Inferior parietal cortex (tissue), 1 donor: Measurements from ENCODE around the gene CHRM1.

Source experiments
- DNase-seq: peaks from one replicate; pipeline ENCODE4 v3.0.0-alpha.2; 2016; ENCODE audit errors: extremely low spot score

CHRM1 gene

DNA sequence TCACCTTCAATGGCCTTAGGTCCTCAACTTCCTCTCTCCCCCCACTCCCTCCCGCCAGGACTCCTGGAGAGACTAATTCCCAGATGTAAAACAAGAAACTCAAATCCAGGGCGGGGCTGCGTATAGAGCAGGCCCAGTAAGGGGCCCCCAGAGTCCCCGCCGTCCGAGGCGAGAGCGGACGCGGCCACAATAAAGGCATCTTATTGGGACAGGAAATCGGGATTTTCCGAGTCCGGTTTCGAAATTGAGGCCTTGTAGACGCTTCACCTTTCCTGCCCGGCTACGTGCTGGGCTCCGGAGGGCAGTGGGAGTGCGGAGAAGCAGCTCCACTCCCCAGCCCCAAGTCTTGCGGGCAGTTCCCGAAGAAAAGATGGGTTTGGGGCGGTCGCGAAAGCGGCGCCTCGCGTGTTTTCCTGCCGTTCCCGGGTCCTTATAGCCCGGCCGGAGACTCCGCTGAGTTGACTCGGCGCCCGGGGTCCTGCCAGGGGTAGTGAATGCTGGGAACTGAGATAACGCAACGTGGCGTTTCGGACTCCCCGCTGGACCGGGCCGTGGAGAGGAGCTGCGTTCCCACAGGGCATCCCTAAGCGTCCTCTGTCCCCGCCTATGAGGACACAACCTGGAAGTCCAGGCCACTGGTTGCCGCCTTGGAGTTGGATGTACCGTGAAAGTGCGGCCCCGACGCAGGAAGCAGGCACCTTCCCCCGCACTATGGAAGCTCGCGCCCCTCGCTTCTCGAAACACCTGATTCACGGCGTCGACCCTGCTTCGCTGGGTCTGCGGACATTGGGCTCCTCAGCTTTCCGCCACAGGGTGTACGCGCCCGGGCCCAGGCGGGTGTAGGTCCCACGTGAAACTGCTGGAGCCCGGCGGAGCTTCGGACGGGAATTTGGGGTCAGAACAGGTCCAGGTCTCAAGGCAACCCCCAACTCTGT, 4.8 kb upstream of the CHRM1 start:
- no peak for DNase-seq

- no peak for DNase-seq
Observed at GRCh38 chr11:62925308-62925707, 4.1 kb upstream of the CHRM1 start.

GRCh38 chr11:62923601-62924411, 2.6 kb upstream of the CHRM1 start:
- peak; percentile 66 for DNase-seq

DNA sequence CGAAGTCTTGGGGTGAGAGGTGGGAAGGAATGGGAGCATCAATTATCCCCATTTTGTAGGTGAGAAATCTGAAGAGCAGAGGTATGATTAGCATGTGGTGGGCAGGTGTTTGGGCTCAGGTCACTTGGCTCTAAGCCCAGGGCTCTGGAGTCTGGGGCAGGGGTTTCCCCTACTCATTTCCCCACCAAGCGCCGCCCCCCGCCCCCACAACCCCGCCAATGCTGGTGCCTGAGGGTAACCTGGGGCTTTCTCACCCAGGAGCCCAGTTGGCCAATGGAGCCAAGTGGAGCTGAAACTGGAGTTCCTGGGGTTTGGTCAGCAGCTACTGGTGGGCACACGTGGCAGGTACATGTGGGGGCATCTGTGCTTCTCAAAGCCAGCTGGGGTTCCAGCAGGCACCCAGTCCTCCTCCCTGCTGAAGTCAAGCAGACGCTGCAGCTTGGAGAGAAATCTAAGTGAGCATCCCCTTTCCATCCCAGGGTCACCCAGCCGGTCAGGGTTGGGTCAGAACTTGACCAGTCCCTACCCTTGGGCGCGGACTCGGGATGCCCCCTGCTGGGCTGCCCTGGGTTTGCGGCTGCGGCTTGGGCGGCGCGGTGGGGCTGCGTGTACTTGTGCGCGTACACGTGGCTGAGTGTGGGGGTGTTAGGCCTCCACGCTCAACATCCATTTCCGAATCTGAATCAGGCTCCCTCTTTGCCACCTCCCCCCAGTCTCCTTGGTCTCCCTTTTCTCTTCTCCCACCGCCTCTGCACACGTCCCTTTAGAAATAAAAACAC, 1.7 kb upstream of the CHRM1 start:
- DNase-seq, result no peak

- no peak for DNase-seq
Observed at GRCh38 chr11:62922189-62922589, 1.0 kb upstream of the CHRM1 start.

DNA sequence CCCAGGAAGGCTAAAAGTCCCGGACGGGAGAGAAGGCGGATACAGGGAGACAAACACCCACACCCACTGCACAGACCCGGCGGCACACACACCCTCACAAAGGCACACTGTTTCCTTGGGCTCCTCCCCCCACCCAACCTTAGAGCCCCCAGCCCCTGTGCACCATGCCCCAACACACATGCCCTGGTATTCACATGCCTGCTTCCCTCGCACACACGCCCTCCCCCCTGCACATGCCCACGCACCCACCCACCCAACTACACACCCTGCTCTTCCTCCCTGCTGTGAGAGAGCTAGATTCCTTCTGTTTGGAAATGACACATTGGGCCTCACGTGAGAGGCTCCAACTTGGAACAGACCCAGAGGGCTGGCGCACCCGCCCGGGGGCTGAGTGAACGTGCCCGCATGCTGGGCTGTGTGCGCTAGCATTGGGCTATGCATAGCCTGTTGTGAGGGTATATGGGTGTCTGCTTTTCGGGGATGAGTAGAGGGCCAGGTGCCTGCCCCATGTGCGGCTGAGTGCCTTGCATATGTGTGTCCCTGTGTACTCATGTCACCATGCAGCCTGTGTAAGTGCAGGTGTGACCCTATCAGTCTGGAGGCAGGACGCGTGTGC, 518 bp upstream of the CHRM1 start:
- no peak for DNase-seq

- no peak for DNase-seq
Observed at GRCh38 chr11:62919898-62920640, 1.1 kb downstream of the CHRM1 start.

- DNase-seq, result no peak
Observed at GRCh38 chr11:62919476-62919875, 1.7 kb downstream of the CHRM1 start.

GRCh38 chr11:62918531-62918930, 2.6 kb downstream of the CHRM1 start:
- DNase-seq, result no peak

GRCh38 chr11:62917906-62918502, 3.2 kb downstream of the CHRM1 start:
- DNase-seq, result no peak

GRCh38 chr11:62914416-62914815, 6.7 kb downstream of the CHRM1 start:
- no peak for DNase-seq

DNA sequence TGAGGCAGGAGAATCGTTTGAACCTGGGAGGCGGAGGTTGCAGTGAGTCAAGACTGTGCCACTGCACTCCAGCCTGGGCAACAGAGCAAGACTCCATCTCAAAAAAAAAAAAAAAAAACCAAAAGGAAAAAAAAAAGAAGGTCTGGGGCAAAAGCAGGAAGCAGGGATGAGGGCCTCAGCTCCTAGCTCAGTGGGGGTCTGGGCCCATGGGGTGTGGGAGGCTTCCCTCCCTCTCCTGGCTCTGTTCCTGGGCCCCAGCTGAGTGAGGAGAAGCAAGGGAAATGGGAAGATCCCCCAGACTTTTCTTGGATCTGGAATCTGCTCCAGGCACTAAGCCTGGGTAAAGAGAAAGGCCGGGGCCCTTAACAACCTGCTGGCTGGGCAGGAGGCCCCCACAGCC, 8.9 kb downstream of the CHRM1 start:
- no peak for DNase-seq

DNA sequence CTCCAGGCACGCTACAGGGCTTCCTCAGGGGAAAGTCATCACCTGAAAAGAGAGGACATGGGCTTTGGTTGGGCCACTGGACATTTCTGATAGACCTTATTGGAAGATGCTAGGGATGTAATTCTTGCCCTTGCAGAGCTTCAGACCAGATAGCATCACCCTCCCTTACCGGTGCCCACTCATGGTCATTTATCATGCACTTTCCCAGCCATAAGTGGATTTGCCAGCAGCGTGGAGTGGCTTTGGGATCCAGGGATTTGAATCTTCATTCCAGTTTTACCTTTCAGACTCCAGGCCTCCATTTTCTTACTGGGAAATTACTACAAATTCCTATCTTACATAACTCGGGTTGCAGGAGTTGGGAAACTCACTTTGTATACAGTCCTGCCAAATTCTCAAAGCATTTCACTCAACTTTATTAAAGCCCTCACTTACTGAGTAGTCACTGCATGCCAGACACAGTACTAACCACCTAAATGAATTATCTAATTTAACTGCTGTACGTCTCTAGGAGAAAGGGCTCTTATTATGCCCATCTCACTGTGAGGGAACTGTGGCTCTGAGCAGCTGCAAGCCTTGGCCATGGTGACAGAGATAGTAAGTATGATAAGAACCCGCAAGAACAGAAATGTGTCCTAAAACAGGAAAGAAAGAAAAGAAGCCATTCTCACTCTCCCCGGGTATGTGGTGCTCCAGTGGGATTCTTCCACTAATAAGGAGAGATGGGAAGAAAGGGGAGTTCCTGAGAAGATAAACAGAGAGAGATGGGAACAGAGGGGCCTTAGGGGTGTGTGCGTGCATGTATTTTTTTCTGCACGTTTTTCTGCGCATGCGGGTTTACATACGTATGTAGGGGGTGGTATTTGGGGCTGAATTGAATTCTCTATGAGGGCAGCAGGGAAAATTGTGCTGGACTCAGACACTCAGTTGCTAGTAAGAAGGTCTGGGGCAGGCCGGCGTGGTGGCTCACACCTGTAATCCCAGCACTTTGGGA, 9.7 kb downstream of the CHRM1 start:
- DNase-seq, result no peak

GRCh38 chr11:62910141-62910882, 10.9 kb downstream of the CHRM1 start:
- DNase-seq, result no peak

GRCh38 chr11:62909107-62909894, 11.9 kb downstream of the CHRM1 start:
- DNase-seq, result no peak

- DNase-seq, result no peak
Observed at GRCh38 chr11:62908468-62909072, 12.6 kb downstream of the CHRM1 start.

DNA sequence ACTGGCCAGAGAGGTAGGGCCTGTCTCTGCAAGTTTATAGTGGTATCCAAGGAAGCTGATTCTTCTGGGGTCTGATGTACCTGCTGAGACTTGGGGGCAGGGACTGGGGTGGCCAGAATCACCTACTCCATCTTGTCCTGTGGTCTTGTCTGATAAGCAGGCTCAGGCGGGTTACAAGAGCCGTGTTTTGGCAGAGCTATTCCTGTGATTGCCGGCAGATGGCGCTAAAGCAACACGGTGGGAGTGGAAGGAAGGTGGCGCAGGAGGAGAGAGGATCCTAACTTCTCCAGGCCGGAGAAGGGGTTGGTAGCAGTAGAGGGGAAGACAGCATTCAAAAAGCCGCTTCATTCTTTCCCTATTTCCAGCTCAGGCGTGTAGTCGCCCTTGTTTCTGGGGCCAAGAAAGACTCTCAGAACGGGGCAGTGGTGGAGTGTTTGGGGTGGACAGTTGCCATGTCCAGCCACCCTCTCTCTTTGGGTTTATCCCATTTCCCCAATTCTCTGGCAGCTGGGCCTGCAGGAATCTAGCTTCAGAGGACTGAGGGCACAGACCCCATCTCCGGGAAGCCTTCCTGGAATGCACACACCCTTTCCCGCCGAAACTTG, 15.1 kb downstream of the CHRM1 start:
- peak; percentile 96 for DNase-seq
